Nephron (organoid): Measurements from ENCODE around the gene EIF4B.

Experiments
- H3K27ac Mint-ChIP-seq, 3 experiments: 2 replicates each; pipeline ENCODE4 v1.8.0; 2020; ENCODE audit warnings: mixed read lengths in 3 of 3, mild to moderate bottlenecking in 2 of 3, moderate library complexity in 1 of 3
- H3K27me3 Mint-ChIP-seq: 2 replicates; pipeline ENCODE4 v1.8.0; 2021; ENCODE audit warnings: low read depth, mild to moderate bottlenecking, moderate library complexity, mixed read lengths
- H3K36me3 Mint-ChIP-seq: 2 replicates; pipeline ENCODE4 v1.8.0; 2020; ENCODE audit warnings: low read depth, mixed read lengths
- H3K4me1 Mint-ChIP-seq: 2 replicates; pipeline ENCODE4 v1.8.0; 2020; ENCODE audit warnings: mixed read lengths
- H3K4me3 Mint-ChIP-seq, 3 experiments: 2 replicates each; pipeline ENCODE4 v1.8.0; 2020; ENCODE audit warnings: mild to moderate bottlenecking in 3 of 3, mixed read lengths in 3 of 3, moderate library complexity in 2 of 3
- H3K9me3 Mint-ChIP-seq: 2 replicates; pipeline ENCODE4 v1.8.0; 2020; ENCODE audit warnings: mixed read lengths
- CTCF ChIP-seq, 3 experiments: fragments of 200-600 bp; sonication (generic); IDR thresholded peaks; one replicate each; pipeline ENCODE4 v1.5.0; 2021; ENCODE audit warnings: antibody characterized with exemption in 3 of 3; ENCODE audit not compliant: unreplicated experiment in 3 of 3

EIF4B gene

GRCh38 chr12:53054112-53054878 is 48.0 kb downstream of the EIF4B start:
- Mint-ChIP-seq H3K27ac (peak overlapping the region; percentile 76 to 92 (median 92)), H3K36me3 (peaks cover 21% of the 10 kb centered on the region), H3K27me3 (no peaks in the 10 kb centered on the region), H3K4me3 (peak overlapping the region; percentile 90 to 92 (median 91)), H3K9me3 (no peaks in the 10 kb centered on the region), H3K4me1 (peaks cover 64% of the 10 kb centered on the region)
- TF ChIP-seq CTCF (IDR thresholded peaks at IDR 0.05; ENCODE audit: unreplicated experiment in 3 of 3) = no peak

GRCh38 chr12:53055471-53056266 is 49.4 kb downstream of the EIF4B start:
- H3K9me3 Mint-ChIP-seq = no peaks in the 10 kb centered on the region
- peaks cover 21% of the 10 kb centered on the region for H3K36me3 Mint-ChIP-seq
- no peak for TF ChIP-seq CTCF (IDR thresholded peaks at IDR 0.05; ENCODE audit: unreplicated experiment in 3 of 3)
- peak overlapping the region in 2 of 3 experiments; percentile 64 to 70 for H3K4me3 Mint-ChIP-seq
- H3K27me3 Mint-ChIP-seq = no peaks in the 10 kb centered on the region
- H3K27ac Mint-ChIP-seq = peak overlapping the region in 2 of 3 experiments; percentile 17 to 59
- H3K4me1 Mint-ChIP-seq = peaks cover 54% of the 10 kb centered on the region

GRCh38 chr12:53056296-53056695 is 50.0 kb downstream of the EIF4B start:
- no peak for TF ChIP-seq CTCF (IDR thresholded peaks at IDR 0.05; ENCODE audit: unreplicated experiment in 3 of 3)
- Mint-ChIP-seq H3K4me3 (peak overlapping the region; percentile 28 to 53 (median 38)), H3K36me3 (peaks cover 22% of the 10 kb centered on the region), H3K27ac (peak overlapping the region in 2 of 3 experiments; percentile 17 to 36), H3K9me3 (no peaks in the 10 kb centered on the region), H3K27me3 (no peaks in the 10 kb centered on the region), H3K4me1 (peaks cover 49% of the 10 kb centered on the region)

- no peak overlapping the region for H3K4me3 Mint-ChIP-seq
- peaks cover 48% of the 10 kb centered on the region for H3K4me1 Mint-ChIP-seq
- H3K36me3 Mint-ChIP-seq = peaks cover 24% of the 10 kb centered on the region
- H3K9me3 Mint-ChIP-seq = no peaks in the 10 kb centered on the region
- H3K27me3 Mint-ChIP-seq = no peaks in the 10 kb centered on the region
- H3K27ac Mint-ChIP-seq = peak overlapping the region; percentile 35 to 40 (median 39)
- TF ChIP-seq CTCF (IDR thresholded peaks at IDR 0.05; ENCODE audit: unreplicated experiment in 3 of 3) = no peak
Observed at GRCh38 chr12:53056901-53057300, 50.6 kb downstream of the EIF4B start.

- H3K9me3 Mint-ChIP-seq = no peaks in the 10 kb centered on the region
- H3K27ac Mint-ChIP-seq = peak overlapping the region in 2 of 3 experiments; percentile 18 to 39
- no peaks in the 10 kb centered on the region for H3K27me3 Mint-ChIP-seq
- no peak for TF ChIP-seq CTCF (IDR thresholded peaks at IDR 0.05; ENCODE audit: unreplicated experiment in 3 of 3)
- H3K4me1 Mint-ChIP-seq = peaks cover 42% of the 10 kb centered on the region
- peak overlapping the region in 2 of 3 experiments; percentile 21 to 22 for H3K4me3 Mint-ChIP-seq
- H3K36me3 Mint-ChIP-seq = peaks cover 20% of the 10 kb centered on the region
Observed at GRCh38 chr12:53057816-53058500, 51.7 kb downstream of the EIF4B start.
